Stimulated activated CD4-positive, alpha-beta T cell treated with anti-CD3 and anti-CD28 coated beads, Interleukin-1b, Interleukin-23, amount 100 ng/mL, for 4 hours (primary cell): ENCODE measurements around the gene RECQL5.

Source experiments
- DNase-seq, 2 donors: peaks; one replicate each; pipeline ENCODE4 v3.0.0-alpha.2; 2020; ENCODE audit warnings: low read depth in 2 of 2

The RECQL5 gene

DNA sequence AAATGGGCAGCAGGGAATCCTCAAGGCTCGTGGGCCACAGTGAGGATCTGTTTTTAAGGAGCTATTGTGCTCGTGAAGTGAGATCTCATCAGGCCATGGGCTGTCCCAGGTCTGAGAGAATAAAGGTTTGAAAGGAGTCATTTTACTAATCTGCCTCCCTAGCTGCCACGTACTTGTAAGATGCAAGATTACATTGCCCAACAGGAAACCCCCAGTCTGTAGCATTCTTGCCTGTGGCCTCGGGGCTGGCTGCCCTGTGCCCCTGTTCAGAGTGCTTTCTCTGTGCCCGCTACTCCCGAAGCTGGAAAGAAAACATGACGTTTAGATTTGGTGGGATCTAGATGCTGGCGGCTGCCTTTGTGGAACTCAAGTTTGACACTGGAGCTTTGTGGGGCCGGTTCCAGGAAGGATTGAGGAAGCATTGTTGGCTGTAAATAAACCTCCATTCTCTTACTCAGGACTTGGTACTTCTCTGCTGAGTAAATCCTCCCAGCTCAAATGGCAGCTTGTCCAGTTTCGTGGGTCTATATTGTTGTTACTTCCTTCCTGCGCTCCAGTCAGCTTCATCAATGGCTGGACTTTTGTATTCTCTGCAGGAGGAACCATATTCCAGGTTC is 21.4 kb upstream of the RECQL5 start:
- DNase-seq, result no peak

DNA sequence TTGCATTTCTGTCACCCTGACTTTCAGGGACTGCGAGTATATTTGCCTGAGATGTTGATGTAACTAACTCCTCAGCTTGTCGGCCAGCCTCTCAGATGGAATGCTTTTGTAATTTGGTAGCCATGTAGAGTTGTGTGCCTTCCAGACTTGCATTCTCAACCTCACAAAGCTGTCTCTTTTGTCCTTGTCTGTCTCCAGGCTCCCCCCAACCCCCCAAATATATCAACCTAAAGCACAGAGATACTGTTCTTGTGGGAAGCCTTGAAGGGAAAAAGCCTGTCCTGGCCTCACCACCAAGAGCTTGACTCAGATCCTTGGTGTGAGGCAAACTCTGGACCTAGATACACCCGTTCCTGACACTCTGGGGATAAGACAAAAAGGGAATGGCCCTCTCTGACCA is 18.5 kb upstream of the RECQL5 start:
- no peak for DNase-seq

DNA sequence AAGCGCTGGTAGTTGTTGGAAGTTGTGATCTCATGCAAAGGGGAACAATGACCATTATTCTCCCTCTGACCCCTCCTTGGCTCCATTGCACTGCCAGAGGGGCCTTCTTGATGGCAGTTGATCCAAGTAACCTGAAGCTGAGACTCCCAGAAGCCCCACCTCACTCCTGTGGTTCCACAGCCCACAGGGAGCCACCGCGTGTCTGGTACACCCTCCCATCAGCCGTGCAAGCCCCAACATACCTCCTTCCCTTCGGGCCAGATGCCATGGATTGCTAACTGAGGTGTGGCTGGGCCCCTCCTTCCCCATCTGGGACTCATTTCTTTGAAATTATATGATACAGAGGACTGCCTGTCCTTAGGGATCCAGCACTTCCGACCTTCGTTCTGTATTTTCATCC is 18.0 kb upstream of the RECQL5 start:
- no peak for DNase-seq

DNA sequence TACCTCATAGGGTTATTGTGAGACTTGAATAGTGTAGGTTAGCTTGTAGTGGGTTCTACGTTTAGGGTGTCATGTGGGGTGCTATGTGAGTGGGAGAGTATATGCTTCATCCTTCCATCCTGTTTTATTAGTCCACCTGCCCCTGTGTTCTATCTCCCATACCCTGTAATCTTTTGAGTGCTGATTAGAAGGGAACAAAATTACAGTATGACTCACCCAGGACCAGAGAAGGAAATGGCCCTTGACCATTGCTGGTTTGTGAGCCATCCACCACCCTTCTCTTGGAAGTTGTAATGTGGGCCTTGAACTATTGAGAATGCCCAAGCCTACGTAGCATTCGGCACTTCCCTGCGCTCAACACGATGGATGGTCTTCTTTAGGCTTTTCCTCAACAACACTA is 17.3 kb upstream of the RECQL5 start:
- DNase-seq, result no peak

DNA sequence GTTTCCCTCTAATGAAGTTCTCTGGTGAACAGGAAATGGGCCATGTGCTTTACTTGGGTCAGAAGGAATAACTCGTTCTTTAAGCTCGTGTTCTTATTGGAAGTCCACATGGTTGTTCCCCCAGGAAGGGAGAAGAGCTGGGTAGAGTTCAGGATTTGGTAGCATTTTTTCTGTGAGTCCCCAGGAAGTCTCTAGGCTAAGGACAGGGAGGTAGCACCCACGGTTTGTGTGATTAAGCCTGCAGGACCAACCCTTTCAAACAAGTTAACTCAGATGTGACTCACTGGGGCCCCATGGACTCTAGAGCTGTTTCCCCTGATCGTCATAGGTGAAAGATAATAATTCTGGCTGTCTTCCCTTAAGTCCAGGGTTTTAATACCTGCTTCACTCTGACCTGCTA is 16.6 kb upstream of the RECQL5 start:
- no peak for DNase-seq

DNA sequence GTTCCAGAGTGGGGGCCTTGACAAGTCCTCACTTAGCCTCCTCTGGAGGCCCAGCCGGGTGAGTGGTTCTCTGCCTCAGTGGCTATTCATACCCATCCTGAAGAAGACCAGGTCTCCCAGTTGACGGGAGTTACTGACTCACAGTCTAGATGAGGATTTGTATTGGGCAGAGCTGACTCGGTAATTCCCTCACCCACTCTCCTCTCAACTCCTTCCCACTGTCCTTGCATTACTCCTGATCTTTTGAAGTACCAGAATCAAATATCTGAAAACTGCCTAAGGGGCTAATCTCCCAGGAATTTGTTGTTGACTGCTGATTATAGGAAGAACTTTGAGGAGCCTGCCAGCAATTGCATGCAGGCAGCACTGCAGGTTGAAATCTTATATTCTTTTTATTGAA is 14.3 kb upstream of the RECQL5 start:
- DNase-seq, result no peak

DNA sequence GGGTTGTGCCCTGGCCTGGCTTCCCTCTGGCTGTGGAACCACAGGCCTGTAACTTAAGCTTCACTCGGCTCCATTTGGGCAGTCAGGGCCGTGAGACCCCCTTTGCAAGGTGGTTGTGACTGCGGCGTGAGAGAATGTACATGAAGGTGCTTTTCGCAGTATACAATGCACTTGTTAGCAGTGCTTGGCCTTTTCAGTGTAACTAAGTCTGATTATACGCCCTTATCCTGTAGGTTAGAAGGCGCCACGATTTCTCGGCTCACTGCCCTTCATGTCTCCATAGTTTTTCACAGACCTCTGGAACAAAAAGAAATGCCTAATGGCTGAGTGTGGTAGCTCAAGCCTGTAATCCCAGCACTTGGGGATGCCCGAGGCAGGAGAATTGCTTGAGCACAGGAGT is 13.5 kb upstream of the RECQL5 start:
- DNase-seq, result no peak

DNA sequence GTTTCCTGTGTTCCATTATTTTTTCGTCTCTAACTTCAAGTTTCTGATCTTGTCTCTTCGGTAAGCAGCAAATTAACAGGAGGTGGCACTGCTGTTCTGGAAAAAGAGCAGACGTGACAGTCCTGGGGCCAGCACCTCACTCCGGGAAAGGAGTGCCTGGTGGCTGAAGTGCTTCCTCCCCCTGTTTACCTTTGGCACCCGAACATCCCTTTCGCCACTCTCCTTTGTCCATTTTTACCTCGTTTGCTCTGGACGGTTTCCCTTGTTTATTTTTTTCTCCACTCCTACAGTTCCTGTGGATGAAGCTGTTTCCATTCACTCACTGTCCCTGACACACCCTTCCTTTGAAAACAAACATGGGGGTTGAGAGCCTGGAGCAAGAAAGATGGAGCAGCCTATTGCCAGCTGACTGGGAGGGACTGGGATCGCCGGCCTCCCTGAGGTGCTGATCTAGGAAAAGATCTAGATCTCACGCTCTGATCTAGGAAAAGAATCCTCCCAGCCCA is 12.8 kb upstream of the RECQL5 start:
- no peak for DNase-seq

DNA sequence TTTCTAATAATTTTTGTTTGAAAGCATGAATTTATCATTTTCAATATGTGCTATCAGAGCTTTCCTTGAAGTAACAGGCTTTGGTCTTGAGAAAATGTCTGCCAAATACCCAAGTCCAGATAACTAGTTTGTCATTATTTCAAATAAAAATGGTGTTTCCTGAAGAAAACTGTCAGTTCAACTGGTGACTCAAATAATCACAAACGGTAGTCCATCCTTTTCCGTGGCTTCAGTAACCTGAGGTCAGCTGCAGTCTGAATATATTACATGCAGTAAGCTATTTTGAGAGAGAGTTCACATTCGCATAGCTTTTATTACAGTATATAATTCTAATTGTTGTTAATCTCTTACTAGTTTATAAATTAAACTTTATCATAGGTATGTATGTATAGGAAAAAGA is 9.5 kb upstream of the RECQL5 start:
- DNase-seq, result no peak

DNA sequence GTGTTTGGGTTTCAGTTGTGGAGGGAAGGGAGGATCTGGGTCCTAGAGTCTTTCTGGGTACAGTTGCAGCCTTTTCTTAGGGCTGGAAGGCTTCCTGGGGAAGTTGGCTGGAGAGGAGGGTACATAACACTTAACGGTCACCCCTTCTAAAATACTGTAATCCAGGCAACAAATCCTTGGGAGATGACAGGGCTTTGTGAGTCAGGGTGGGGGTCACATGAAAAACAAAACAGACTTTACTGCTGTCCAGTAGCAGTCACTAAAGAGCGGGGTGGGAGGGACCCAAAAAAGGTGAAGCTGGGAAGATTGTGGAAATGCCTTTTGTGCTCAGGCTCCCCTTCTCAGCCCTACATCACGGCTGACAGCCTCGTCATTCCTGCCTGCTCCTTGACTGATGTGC is 6.5 kb upstream of the RECQL5 start:
- no peak for DNase-seq

DNA sequence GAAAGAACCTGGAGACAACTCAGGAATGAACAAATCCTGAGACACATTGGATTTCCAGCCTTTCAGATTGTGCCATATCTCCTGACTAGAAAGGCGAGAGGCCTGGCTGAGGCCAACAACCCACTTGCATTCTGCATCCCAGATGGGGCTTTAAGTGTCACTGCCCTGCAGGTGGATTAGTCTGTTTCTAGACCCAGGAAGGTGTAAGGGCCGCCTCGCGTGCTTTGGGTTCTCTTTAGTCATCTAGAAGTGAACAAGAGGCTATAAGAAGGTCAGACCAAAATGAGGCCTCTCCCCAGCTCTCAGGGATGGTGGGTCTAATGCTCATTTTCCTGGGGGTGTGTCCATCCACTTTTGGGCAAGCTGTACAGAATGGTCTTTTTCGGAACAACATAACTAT is 5.1 kb upstream of the RECQL5 start:
- no peak for DNase-seq

DNA sequence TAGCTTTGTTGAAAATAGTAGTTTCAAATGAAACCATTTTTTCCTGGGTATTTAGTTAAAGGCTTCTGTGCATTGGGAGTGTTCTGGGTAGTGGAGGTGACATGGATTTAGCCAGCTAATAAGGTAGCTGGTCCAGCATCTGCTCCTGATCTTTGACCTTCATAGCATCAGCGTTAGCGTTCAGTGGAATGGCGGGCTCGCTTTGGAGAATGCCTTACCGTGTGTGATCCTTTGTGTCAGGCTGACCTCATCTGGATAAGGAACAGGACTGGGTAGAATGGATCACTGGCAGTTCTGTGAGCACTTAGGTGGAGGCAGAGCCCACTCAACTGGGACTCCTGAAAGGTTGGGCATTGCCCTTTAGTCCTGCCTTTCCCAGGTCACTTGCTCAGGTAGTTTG is 3.9 kb upstream of the RECQL5 start:
- no peak for DNase-seq

DNA sequence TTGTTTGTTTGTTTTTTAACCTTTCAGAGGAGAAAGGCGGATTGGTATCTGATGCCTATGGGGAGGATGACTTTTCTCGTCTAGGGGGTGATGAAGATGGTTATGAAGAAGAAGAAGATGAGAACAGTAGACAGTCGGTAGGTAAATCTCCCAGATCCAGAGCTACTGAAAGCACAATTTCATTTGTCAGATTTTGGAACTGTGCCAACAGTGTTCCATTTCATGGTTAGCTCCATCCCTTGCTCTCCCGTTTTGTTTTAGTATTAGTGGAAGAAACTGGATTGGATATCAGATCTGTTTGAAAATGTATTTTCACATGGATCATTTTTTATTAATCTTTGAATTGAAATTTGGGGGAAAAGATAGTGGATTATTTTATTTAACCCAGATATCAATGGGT is 1.5 kb upstream of the RECQL5 start:
- DNase-seq, result no peak

DNA sequence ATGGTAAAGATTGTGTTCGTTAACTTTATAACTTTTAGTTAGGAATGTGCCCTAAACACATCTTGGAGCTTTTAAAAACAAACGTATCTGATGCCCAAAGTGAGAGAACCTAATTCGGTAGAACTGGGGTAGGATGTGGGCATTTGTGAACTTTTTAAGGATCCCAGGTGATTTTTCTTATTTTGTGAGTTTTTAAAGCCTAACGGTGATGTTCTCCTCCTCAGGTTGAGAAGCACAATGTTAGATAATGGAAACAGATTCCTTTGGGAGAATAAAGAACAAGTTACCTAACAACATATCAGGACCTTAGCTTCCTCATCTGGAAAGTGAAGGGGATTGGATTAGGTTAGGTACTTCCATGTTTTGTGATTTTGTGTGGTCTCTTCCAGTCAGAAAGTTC is 871 bp upstream of the RECQL5 start:
- DNase-seq, result no peak

DNA sequence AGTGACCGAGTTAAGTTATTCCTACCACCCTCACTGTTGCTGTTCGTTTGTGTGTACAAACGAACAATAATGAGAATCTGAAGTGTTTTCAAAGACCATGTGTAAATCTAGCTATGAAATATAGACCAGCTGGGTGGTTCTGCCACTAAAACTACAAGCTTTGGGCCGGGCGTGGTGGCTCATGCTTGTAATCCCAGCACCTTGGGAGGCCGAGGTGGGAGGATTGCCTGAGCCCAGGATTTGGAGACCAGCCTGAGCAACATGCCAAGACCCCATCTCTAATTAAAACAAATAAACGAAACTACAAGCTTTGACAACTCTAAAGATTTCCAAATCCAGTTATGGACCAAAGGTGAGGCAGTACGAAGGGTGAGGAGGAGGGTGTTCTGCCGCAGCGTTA is 973 bp downstream of the RECQL5 start:
- no peak for DNase-seq

DNA sequence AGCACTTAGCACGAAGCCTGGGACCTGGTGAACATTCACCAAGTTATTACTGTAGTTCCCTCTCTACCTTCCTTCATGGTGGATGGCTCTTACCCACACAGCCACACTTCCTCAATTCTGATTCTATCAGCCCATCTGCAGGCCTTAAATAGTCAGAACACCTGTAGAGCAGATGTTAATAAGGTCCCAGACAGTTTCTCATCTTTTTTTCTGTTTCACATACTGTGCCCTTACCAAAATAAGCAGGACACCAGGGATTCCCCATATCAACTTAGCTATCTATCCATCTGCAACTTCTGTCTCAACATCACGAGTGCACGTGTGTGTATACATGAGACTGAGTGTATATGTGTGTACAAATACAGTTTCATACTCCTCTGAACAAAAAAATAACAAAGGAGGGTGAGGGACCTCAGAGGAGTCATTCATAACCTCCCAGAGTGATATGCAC is 2.8 kb downstream of the RECQL5 start:
- DNase-seq, result no peak

DNA sequence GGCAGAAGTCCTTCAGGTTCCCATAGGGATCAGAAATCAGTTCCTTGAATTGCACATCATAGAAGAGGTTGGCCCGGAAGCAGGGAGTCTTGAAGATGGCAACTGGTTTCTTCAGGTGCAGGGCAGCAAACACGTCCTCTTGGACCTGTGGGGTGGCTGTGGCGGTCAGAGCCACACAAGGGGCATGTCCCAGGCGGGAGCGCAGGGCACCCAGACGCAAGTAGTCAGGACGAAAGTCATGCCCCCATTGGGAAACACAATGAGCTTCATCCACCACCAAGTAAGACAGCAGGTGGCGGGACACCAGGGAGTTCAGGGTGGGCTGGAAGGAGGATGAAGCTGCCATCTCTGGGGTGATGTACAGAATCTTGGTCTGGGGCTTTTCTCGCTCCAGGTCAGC is 4.4 kb downstream of the RECQL5 start:
- DNase-seq, result no peak

DNA sequence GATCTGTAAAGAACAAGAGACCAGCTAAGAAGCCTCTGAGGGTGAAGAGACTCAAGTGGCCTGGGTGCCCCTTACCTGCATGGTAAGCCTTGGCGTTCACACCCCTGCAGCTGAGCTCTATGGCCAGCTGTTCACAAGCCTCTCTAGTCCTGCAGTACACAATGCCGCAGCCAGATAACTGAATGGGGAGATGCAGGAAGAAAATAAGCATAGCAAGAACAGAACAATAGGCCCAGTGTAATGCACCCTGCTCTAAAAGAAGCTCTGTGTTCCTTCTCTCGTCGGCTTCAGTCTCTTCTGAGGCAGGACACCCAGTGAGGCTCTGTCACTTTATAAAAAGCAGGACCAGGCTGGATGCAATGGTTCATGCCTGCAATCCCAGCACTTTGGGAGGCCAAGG is 5.4 kb downstream of the RECQL5 start:
- DNase-seq, result no peak

DNA sequence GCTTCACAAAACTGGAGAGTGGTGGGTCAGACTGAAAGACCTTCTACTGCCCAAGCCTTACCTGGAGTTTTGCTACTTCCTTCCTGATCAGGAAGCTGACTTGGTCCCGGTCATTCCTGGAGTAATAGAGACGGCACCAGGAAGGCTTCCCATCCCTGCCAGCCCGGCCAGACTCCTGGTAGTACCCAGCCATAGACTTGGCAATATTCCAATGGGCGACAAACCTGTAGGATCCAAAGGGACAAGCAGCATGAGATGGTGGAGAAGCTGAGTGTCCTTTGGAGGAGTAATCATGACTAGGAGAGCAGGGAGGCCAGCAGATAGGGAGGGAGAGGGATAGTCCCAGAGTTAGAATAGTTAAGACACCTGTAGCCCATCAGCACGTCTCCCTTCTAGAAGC is 8.7 kb downstream of the RECQL5 start:
- no peak for DNase-seq

DNA sequence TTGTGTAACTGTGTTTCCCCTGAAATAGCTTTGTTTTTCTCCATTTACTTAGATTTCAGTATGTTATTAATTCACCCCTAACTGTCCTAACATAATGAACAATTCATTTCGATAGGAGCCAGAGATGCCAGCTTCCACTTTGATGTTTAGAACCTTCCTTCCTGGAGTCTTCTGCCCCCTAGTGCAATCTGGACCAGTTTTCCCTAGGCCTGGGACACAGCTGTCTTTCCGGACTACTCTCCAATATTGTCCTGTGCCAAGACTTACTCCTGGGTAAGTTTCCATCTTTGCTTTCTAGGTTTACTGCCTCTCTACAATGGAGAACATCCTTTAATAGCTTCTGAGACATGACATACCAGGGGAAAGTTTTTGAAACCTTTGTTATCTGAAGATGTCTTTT is 12.8 kb downstream of the RECQL5 start:
- no peak for DNase-seq

DNA sequence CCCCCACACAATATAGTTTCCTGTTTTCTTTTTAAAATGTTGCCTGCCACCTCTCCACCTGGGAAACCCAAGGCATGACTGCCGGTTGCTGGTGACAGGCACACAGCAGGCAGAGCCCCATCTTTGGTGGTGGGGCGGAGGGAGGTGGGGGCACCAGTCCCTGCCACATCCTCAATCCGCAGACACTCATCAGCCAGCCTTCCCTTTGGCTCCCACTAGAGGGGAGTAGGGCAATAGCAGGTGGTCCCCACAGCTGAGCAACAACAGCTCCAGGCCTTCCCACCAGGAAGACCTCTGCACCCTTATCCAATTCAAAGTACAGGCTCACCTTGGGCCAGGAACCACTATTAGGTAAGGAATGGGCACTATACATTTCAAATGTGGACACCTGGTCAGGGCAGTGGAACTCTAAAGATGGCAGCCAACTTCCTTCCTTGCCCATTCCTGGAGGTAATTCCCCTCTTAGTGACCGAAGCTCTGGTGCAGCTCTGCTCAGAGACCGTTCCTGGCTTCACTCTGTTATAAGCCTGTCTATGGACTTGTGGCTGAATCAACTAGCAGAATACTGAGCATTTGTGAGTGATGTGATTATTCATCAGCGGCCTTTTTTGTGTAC is 13.9 kb downstream of the RECQL5 start:
- no peak for DNase-seq

DNA sequence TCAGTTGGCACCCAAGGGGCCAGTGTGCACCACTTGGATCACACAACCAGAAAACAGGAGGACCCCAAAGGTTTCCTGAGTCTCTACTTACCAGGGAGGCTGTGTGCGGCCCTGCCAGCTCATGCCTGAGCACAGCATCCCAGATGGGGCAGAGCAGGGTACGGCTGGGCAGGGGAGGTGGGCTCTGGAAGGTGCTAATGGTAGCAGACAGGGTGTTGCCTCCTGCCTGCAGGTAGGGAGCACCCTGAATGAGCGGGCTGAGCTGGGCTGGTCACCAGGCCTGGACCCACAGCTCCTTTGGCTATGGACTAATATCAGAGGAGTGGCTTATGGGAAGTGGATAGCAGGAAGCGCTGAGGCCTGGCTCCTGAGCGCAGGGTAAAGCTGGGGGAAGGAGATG is 14.6 kb downstream of the RECQL5 start:
- DNase-seq, result no peak

DNA sequence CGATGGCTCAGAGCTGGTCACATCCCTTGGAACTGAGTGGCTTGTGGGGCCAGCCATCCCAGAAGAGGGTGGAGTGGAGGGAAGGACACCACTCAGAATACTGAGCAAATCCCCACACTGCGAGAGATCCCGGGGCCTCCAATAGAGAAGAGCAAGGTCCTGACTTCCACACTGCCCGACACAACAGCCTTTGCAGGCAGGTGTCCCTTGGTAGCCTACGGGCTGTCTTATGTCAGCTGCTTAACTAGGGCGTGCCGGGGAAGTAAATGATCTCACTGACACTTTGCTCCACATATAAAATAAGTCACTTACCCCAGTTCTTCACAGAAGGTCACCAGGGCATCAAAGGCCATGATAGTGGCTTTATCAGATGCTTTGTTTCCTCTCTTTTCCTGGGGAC is 16.1 kb downstream of the RECQL5 start:
- DNase-seq, result no peak

DNA sequence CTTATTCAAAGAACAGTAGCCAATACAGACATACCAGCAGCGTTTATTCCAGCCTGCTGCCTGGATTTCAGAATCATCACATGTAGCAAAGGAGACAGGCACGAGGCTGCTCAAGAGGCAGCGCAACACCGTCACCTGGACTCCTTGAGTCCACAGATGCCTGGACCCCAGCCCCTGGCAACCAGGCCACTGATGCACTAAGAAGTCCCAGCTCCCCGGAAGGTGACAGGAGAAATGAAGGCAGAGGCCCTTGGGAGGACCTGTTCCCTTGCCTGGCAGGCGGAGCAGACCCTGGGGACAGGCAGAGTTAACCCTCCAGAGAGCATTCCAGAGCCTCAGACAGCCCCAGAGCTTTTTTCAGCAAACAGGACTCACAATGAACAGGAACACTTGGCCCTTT is 17.3 kb downstream of the RECQL5 start:
- no peak for DNase-seq
